ENCODE measurements around the gene OVOL2.

Gene OVOL2

GRCh38 chr20:18011951-18012645 is 45.6 kb downstream of the OVOL2 start:
- no peak for DNase-seq

DNA sequence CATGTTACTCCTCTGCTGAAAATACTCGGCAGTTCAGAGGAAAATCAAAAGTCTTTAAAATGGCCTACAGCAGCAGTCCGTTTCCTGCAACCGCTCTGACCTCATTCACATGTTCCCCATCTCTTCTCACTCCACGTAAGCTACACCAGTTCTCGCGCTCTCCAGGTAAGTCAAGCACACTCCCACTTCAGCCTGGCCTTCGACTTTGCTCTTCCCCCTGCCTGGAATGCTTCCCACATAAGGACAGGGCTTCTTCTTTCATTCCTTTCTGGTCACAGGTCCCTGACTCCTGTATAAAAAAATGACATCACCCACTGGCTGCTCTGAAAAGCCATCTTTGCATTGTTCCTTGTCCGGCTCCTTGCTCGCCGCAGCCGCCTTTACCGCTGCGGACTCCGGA is 46.2 kb downstream of the OVOL2 start:
- no peak for DNase-seq

GRCh38 chr20:18009116-18009515 is 48.6 kb downstream of the OVOL2 start:
- DNase-seq: no peak

GRCh38 chr20:18007534-18008292 is 50.0 kb downstream of the OVOL2 start:
- DNase-seq: peak in 5 of 14 donors; percentile 16 to 91 (median 29)

DNA sequence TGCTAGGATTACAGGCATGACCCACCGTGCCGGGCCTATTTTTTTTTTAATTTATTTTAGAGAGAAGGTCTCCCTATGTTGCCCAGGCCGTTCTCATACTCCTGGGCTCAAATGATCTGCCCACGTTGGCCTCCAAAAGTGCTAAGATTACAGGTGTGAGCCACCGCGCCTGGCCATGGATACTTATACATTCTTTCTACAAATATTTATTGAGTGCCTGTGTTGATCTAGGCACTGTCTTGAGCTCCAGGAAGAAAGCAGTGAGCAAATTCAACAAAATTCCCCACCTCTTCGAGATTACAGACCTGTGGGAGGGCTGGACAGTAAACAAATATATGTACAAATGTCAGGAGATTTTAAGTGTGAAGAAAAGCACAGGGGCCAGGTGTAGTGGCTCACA is 51.0 kb downstream of the OVOL2 start:
- DNase-seq: no peak

- no peak for DNase-seq
Observed at GRCh38 chr20:18005990-18006364, 51.7 kb downstream of the OVOL2 start.

GRCh38 chr20:18005170-18005989 is 52.3 kb downstream of the OVOL2 start:
- peak in 1 of 14 donors; percentile 14 for DNase-seq

DNA sequence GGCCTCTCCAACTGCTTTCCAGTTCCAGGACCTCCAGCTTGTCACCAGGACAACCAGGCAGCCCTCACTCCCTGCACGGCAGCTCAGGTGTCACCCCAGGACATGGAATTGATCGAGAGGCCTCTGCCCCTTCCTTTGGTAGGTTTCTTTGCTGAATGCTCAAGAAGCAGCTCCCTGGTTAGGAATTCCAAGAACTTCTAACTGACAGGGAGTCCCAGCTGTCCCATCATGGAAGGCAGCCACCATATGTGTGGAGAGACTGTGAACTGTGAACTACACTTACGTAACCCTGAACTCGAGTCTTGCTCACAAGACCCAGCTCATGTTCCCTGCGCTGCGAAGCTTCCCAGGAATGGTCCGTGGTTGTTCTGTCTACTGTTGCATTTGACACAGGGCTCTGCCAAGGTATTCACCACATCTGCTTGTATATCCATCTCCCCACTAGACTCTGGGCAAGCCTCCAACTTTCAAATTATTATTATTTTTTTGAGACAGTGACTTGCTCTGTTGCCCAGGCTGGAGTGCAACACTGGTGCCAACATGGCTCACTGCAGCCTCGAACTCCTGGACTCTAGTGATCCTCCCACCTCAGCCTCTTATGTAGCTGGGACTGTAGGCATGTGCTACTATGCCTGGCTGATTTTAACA is 53.2 kb downstream of the OVOL2 start:
- no peak for DNase-seq

GRCh38 chr20:18003897-18004296 is 53.8 kb downstream of the OVOL2 start:
- no peak for DNase-seq

GRCh38 chr20:18001131-18001921 is 56.4 kb downstream of the OVOL2 start:
- DNase-seq: peak in 11 of 14 donors; percentile 2 to 71 (median 31)

DNA sequence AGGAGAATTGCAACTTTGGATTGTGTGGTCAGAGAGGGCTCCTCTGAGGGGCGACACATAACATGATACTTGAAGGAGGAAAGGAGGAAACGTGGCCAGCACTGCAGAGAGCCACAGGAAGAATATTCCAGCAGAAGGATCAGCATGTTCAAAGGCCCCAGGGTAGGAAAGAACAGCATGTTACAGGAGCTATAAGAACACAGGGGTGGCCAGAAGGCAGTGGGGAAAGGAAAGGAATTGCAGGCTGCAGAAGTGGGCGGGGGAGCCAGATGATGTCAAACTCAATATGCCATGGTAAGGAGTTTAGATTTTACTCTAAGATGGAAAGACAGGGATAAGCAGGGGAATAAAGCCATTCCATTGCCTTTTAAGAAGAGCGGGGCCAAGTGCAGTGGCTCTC is 58.1 kb downstream of the OVOL2 start:
- no peak for DNase-seq

- no peak for DNase-seq
Observed at GRCh38 chr20:17998446-17998845, 59.3 kb downstream of the OVOL2 start.

- DNase-seq: peak in 4 of 14 donors; percentile 2 to 71 (median 20)
Observed at GRCh38 chr20:17995967-17996819, 61.5 kb downstream of the OVOL2 start.

DNA sequence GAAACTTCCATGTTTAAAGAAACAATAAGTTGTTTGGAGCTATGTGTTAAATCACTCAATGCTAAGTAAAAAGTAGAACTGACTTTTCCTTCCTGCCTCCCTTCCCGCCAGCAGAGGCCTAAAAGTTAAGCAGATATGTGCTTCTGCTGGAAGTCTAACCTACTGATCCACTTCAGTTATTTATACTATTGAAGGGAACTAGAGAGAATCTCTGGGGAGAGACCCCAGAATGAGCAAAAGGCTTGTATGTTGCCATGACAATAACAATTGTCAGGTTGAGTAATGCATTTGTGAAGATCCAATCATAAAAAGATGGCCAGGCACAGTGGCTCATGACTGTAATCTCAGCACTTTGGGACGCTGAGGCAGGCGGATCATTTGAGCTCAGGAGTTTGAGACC is 64.2 kb downstream of the OVOL2 start:
- DNase-seq: no peak

DNA sequence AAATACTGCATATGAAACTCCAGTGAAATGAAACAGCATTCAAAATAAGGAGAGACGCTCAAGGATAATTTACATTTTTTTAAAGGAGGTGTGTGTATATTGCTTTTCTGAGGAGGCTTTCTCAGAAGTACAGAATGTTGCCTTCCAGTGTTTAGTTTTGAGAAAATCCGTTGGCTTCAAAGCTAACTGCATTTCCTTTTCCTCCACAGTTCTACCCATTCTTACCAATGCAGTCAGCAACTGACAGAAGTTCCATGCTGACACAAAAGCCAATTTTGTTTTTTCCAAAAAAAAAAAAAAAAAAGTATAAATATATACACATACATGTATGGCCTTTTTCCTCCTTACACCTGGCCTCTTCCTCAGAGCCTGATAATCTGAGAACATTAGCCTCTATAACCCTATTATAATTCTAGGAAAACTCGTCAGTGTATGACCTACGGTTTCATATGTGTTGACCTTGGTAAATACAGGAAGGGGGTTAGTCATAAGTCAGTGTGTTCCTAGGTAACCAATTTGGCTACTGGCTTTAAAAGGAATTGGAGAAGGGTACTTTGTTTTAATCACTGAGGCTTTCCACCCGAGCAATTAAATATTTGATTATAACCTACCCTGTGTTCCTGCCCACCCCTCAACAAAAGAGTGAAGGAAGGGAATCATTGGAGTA is 64.7 kb downstream of the OVOL2 start:
- DNase-seq: no peak

DNA sequence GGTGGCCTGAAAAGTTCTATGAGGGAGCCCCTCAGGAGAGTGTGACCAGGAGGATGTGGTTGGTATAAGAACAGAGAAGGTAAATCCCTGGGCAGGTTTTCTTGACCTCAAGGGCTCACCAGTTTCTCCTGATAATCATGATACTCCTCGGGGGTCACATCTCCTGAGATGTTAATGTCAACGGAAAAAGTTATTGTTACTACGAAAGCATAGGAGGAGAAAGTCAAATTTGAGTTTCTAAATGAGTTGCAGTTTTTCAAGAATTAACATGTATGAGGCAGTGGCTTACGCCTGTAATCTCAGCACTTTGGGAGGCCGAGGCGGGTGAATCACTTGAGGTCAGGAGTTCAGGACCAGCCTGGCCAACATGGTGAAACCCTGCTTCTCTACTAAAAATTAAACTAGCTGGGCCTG is 65.5 kb downstream of the OVOL2 start:
- no peak for DNase-seq

- no peak for DNase-seq
Observed at GRCh38 chr20:17990278-17990972, 67.3 kb downstream of the OVOL2 start.

DNA sequence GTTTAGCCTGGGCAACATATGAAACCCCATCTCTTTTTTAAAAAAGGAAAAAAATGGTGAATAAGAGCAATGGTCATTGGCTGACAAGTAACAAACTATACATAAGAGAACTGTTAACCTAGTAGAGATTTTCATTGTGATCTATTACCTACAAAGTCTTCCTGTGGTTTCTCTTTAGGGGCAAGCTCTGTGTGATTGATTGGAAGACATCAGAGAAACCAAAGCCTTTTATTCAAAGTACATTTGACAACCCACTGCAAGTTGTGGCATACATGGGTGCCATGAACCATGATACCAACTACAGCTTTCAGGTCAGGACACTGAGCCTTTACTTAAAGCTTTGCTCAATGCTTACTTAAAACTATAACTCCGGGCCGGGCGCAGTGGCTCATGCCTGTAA is 69.7 kb downstream of the OVOL2 start:
- DNase-seq: no peak

GRCh38 chr20:17985388-17986018 is 72.2 kb downstream of the OVOL2 start:
- DNase-seq: no peak

Measured in C1 segment of cervical spinal cord (tissue), 14 donors.